Dorsolateral prefrontal cortex (tissue), 118 donors: ENCODE data around the gene CHCHD1. TPM values are rescaled to one million over a fixed set of nuclear protein-coding genes. Genes with fewer than 3 reads are reported as not detected.

Experiments used
- total RNA-seq, 120 experiments: library from RNA; stranded (reverse); gene quantifications; one replicate each; pipeline versions ENCODE4 v1.2.3 to v1.2.4, GENCODE V29; 2022

The CHCHD1 gene
- total RNA-seq, 120 experiments from 2014 or later: 10.3 to 24.7 (median 16.6) TPM

Other genes starting within 250 kb of the CHCHD1 start
- 100 to 1,000 TPM in 119 of 120 experiments, 10 to 100 TPM in 1; 91.9 to 623 (median 231) TPM for gene USP54, start 190.7 kb upstream of the CHCHD1 start, total RNA-seq
- gene MYOZ1, start 140.6 kb upstream of the CHCHD1 start, total RNA-seq: 1 to 10 TPM in 52 of 120 experiments, under 1 TPM in 60, not detected in 8; 0.30 to 2.4 (median 0.94) TPM
- gene SYNPO2L, start 126.0 kb upstream of the CHCHD1 start, total RNA-seq: 1 to 10 TPM in 2 of 120 experiments, under 1 TPM in 77, not detected in 41; 0.08 to 1.6 (median 0.19) TPM
- 10 to 100 TPM in 90 of 120 experiments, 1 to 10 TPM in 30; 5.2 to 20.2 (median 11.8) TPM for gene AGAP5, start 83.9 kb upstream of the CHCHD1 start, total RNA-seq
- gene SEC24C, start 37.7 kb upstream of the CHCHD1 start, total RNA-seq: 10 to 100 TPM; 55.3 to 85.9 (median 67.1) TPM
- 100 to 1,000 TPM in 114 of 120 experiments, 10 to 100 TPM in 6; 83.0 to 208 (median 131) TPM for gene ZSWIM8, start 3.6 kb downstream of the CHCHD1 start, total RNA-seq
- 10 to 100 TPM; 22.9 to 57.3 (median 34.5) TPM for gene NDST2, start 29.6 kb downstream of the CHCHD1 start, total RNA-seq
- 100 to 1,000 TPM; 132 to 380 (median 250) TPM for gene CAMK2G, start 92.5 kb downstream of the CHCHD1 start, total RNA-seq
- gene PLAU, start 129.1 kb downstream of the CHCHD1 start, total RNA-seq: 1 to 10 TPM in 88 of 120 experiments, under 1 TPM in 31, not detected in 1; 0.37 to 7.2 (median 1.4) TPM
- gene VCL, start 216.1 kb downstream of the CHCHD1 start, total RNA-seq: 10 to 100 TPM; 16.0 to 62.1 (median 29.9) TPM